Fibroblast of skin of right biceps (primary cell): Measurements from ENCODE around the gene MEGF8.

ENCODE experiments used
- DNase-seq: peaks from one replicate; pipeline ENCODE4 v3.0.0-alpha.2; 2013

MEGF8 gene

GRCh38 chr19:42360787-42361544 is 35.5 kb downstream of the MEGF8 start:
- no peak for DNase-seq

- DNase-seq: no peak
These were observed 36.1 kb downstream of the MEGF8 start for GRCh38 chr19:42361545-42361910.

DNA sequence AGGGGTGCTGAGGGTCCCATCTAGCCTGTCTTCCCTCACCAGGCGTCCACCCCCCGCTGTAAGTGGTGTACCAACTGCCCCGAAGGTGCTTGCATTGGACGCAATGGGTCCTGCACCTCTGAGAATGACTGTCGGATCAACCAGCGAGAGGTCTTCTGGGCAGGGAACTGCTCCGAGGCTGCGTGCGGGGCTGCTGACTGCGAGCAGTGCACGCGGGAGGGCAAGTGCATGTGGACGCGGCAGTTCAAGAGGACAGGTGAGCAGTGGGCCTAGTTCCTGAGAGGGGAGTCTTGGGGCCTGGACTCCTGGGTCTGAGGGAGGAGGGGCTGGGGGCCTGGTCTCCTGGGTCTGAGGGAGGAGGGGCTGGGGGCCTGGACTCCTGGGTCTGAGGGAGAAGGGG is 36.9 kb downstream of the MEGF8 start:
- no peak for DNase-seq

DNA sequence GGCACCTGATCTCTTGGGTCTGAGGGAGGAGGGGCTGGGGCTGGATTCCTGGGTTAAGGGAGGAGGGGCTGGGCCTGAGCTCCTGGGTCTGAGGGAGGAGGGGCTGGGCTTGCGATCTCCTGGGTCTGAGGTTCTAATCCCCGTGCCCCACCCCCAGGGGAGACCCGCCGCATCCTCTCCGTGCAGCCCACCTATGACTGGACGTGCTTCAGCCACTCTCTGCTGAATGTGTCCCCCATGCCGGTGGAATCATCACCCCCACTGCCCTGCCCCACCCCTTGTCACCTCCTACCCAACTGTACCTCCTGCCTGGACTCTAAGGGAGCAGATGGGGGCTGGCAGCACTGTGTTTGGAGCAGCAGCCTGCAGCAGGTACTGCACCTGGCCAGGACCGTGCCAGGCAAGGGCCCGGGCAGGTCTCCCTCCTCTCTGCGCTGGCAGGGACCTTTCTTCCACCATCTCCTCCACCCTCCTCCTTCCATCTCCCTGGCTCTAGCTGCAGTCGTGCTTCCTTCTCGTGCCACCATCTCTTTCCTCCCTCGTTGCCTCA is 37.5 kb downstream of the MEGF8 start:
- DNase-seq: no peak

GRCh38 chr19:42363614-42364346 is 38.3 kb downstream of the MEGF8 start:
- DNase-seq: no peak

GRCh38 chr19:42366673-42367072 is 41.2 kb downstream of the MEGF8 start:
- no peak for DNase-seq

- no peak for DNase-seq
These were observed 42.5 kb downstream of the MEGF8 start for GRCh38 chr19:42367929-42368328.

GRCh38 chr19:42368360-42368759 is 42.9 kb downstream of the MEGF8 start:
- DNase-seq: no peak

GRCh38 chr19:42368765-42369164 is 43.3 kb downstream of the MEGF8 start:
- no peak for DNase-seq

GRCh38 chr19:42369433-42370067 is 44.1 kb downstream of the MEGF8 start:
- DNase-seq: no peak

GRCh38 chr19:42370068-42370520 is 44.7 kb downstream of the MEGF8 start:
- DNase-seq: no peak

DNA sequence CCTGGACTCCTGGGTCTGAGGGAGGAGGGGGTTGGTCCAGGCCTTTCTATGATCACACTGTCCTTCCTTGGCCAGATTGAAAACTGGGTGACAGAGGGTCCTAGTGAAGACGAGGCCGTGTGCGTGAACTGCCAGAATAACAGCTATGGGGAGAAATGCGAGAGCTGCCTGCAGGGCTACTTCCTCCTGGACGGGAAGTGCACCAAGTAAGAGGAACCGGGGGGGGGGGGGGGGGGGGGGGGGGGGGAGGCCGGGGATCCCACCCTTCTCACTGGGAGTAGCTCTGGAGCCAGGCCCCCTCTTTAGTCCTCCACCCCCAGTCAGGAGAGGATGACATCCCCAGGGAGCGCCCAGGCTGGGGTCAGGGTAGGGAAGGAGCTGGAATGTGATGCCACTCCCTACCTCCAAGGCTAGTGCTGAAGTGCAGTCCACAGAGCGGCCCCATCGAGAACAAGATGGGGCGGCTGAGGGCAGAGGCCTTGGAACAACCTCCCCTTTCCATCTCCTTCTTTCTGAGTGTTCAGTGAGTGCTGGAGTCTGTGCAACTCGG is 45.3 kb downstream of the MEGF8 start:
- DNase-seq: no peak

DNA sequence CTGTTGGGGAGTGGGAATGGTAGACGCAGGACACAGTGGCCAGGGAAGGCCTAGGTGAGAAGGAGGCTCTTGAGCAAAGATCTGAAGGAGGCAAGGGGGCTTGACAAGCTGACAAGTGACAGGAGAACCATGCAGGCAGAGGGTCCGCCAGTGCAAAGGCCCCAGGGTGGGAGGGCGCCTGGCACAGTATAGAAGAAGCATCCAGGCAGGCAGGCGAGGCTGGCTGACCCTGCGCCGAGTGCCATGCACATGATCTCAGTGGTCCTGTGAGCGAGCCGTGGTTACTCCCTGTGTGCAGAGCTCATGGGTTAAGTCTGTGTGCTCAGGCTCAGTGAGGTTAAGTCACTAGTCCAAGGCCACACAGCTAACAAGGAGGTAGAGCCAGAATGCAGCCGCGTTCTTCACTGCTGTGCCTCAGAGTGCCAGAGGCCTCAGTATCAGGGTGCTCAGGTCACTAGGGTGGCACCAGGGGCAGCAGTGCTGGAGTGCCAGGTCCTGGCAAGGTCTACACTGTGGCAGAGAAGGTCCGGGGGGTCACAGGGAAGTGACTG is 49.5 kb downstream of the MEGF8 start:
- no peak for DNase-seq

DNA sequence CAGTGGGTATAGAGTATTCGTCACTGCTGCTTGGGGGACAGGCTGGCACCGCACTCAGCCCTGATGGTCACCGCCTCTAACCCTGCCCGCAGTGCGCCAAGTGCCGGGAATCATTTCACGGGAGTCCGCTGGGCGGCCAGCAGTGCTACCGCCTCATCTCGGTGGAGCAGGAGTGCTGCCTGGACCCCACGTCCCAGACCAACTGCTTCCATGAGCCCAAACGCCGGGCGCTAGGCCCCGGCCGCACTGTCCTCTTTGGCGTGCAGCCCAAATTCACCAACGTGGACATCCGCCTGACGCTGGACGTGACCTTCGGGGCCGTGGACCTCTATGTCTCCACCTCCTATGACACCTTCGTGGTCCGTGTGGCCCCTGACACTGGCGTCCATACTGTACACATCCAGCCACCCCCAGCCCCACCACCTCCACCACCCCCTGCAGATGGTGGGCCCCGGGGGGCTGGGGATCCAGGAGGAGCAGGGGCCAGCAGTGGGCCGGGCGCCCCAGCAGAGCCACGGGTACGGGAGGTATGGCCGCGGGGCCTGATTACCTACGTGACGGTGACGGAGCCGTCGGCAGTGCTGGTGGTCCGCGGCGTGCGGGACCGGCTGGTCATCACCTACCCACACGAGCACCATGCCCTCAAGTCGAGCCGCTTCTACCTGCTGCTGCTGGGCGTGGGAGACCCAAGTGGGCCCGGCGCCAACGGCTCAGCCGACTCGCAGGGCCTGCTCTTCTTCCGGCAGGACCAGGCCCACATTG is 50.2 kb downstream of the MEGF8 start:
- DNase-seq: no peak

DNA sequence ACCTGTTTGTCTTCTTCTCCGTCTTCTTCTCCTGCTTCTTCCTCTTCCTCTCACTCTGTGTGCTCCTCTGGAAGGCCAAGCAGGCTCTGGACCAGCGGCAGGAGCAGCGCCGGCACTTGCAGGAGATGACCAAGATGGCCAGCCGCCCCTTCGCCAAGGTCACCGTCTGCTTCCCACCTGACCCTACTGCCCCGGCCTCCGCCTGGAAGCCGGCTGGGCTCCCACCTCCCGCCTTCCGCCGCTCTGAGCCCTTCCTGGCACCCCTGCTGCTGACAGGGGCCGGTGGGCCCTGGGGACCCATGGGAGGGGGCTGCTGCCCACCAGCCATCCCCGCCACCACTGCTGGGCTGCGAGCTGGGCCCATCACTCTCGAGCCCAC is 50.7 kb downstream of the MEGF8 start:
- no peak for DNase-seq

DNA sequence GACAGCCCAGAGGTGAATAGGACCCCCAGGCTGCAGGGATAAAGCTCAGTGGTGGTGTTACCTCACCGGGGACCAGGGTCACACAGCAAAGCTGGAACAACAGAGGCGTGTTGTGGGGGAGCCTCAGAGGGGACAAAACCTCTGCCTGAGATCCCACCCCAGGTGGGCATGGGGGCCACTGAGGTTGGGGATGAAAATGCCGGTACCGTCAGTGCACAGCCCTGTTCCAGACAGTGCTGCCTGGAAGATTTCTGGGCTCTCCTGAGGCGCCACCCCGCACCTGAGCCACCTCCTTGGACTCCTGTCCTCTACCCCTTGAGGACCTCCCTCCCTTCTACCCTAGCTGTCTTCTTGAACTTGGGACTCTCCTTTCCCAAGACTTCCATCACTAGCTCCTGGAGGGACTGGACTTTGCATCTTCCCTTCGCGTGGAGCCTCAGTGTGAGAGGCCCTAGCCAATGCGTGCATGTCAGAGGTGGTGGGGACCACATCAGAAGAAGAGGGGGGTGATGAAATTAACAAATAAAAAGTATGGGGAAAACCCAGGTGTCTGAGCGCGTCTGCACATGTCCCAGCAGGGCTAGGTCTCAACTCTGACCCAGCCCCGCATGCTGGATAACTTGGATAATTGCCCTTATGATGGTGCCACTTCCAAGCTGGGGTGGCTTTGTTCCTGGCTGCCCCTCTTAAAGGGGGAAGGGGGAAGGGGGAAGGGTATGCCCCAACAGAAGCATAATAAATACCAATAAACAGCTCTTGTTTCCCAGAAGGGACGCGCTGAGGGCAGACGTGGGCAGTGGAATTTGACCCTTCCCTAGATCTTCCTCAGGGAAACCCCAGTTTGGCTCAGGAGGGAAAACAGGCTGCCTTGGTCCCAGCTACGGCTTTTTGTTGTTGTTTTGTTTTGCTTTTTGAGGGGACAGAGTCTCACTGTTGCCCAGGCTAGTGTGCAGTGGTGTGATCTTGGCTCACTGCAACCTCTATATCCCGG is 53.1 kb downstream of the MEGF8 start:
- no peak for DNase-seq

GRCh38 chr19:42380155-42380554 is 54.7 kb downstream of the MEGF8 start:
- DNase-seq: no peak

DNA sequence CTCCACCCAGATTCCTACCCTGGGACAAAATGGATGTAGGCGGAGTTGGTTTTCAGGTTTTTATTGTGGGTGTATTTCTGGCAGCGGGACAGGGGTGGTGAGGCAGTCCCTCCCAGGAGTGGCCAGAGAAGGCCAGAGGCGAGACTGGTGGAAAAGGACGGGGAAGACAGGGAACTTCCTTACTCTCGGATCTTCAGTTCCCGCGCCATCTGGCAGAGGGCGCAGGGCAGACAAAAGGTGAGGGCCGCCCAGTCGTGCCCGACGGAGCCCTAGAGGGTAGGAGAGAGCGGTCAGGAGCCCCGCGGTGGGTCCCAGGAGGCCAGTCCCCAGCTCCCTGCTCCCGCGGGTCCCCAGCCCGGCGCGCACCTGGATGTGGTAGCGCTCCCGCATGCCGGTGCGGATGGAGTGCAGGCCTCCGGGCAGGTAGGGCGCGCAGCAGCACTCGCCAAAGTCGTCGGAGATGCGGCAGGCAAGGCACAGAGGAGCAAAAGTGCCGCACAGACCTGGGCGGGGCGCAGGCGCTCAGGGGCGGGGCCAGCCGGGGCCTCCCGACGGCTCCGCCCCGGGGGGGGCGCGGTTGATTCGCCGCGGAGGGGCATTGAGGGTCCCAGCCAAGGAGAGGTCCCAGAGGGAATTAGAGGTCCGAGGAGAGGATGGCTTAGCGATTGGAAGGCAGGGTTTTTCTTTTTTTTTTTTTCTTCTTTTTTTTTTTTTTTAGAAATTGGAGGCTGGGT is 61.7 kb downstream of the MEGF8 start:
- DNase-seq: peak; percentile 51

- no peak for DNase-seq
These were observed 63.5 kb downstream of the MEGF8 start for GRCh38 chr19:42388851-42389489.

DNA sequence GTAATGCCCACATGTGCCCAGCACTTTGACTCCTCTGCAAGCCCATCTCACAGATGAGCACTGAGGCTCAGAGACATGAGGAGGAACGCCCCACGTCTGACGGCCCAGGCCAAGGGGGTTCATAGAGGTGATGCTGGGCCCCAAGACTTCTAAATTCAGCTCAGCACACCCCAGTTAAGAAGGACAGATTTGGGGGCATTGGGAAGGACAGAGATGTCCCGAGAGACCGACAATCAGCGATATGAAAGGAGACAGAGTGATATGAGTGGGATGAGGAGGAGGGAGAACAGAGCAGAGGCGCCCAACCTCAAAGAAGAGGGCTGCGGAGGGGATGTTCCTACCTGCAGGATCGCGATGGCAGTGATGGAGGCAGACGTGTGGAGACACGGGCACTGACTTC is 64.5 kb downstream of the MEGF8 start, which contains the start of gene CNFN:
Gene CNFN, minus strand, starts transcription at position 399 of the 400 bp plus-strand sequence. CDS start 1,260 bp downstream, outside the sequence.
- DNase-seq: no peak
